HFF-Myc (cell line): ENCODE results near the gene CCL22.
"Not testable (repeated sequence)": the region's sequence is repeated elsewhere in the genome, so short reads cannot be mapped to it uniquely, and the experiment has no call there.

Experiments used
- DNase-seq: peaks from one replicate; pipeline ENCODE4 v3.0.0-alpha.2; 2011; ENCODE audit warnings: low read depth; ENCODE audit errors: extremely low read depth
- H3K4me3 ChIP-seq: replicated peaks from 2 replicates; pipeline ENCODE4 v1.5.1; 2011; ENCODE audit warnings: low read depth, mild to moderate bottlenecking, control low read depth, low read length
- TF ChIP-seq, protein P1 (sequence below): IDR thresholded peaks from 2 replicates; pipeline ENCODE4 v1.5.1; 2012; ENCODE audit warnings: mild to moderate bottlenecking, low read depth, low read length, control low read depth; ENCODE audit errors: missing control alignments

Gene CCL22

GRCh38 chr16:57374067-57374534, 15.5 kb downstream of the CCL22 start:
- TF ChIP-seq, protein P1, sequence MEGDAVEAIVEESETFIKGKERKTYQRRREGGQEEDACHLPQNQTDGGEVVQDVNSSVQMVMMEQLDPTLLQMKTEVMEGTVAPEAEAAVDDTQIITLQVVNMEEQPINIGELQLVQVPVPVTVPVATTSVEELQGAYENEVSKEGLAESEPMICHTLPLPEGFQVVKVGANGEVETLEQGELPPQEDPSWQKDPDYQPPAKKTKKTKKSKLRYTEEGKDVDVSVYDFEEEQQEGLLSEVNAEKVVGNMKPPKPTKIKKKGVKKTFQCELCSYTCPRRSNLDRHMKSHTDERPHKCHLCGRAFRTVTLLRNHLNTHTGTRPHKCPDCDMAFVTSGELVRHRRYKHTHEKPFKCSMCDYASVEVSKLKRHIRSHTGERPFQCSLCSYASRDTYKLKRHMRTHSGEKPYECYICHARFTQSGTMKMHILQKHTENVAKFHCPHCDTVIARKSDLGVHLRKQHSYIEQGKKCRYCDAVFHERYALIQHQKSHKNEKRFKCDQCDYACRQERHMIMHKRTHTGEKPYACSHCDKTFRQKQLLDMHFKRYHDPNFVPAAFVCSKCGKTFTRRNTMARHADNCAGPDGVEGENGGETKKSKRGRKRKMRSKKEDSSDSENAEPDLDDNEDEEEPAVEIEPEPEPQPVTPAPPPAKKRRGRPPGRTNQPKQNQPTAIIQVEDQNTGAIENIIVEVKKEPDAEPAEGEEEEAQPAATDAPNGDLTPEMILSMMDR = no peak
- no peak for DNase-seq
- no peak overlapping the region for H3K4me3 ChIP-seq

- H3K4me3 ChIP-seq, DNase-seq: not testable (repeated sequence)
These were observed 16.4 kb downstream of the CCL22 start for GRCh38 chr16:57374925-57375465.

DNA sequence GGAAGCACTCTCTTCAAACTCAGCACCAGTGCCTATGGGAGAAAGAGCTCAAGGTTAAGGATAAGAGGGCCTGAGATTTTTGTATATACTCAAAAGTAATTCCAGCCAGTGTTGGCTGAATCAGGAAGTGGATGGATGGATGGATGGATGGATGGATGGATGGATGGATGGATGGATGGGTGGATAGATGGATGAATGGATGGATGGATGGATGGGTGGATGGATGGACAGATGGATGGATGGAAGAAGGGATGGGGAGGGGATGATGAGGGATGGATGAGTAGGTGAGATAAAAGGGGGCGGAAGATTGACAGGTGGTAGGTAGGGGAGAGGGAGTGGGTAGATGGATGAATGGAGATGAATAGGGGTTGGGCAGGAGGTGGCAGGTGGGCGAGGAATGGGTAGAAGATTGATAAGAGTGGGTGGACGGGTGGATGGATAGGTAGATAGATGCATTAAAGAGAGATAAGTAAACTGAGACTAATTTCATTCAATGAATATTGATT, 17.8 kb downstream of the CCL22 start:
- no peak for DNase-seq
- TF ChIP-seq, protein P1 = no peak
- H3K4me3 ChIP-seq = no peak overlapping the region

- TF ChIP-seq, protein P1 = no peak
- no peak for DNase-seq
- no peak overlapping the region for H3K4me3 ChIP-seq
These were observed 18.7 kb downstream of the CCL22 start for GRCh38 chr16:57377080-57377841.

DNA sequence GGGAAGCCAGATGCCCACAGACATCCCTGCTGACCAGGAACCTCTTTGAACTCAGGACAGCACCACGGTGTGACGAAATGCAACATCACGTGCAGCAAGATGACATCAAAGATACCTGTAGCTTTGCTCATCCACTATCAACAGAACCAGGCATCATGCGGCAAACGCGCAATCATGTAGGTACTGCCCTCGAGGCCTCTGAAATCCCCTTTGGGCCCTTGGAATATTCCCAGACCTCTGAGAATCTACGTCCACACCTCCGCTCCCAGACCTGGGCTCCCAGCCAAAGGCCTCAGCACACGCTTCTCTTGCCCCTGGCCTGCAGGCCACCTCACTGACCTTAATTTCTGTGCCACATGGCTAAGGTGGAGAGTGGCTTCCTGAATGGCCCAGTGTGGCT, 21.0 kb downstream of the CCL22 start:
- H3K4me3 ChIP-seq = no peak overlapping the region
- DNase-seq = no peak
- TF ChIP-seq, protein P1 = no peak

GRCh38 chr16:57380671-57381462, 22.3 kb downstream of the CCL22 start:
- TF ChIP-seq, protein P1 = no peak
- no peak for DNase-seq

More at GRCh38 chr16:57380671-57381462, 22.3 kb downstream of the CCL22 start:
- no peak overlapping the region for H3K4me3 ChIP-seq
